Hepatocyte (in vitro differentiated cells): ENCODE measurements around the gene TLCD1. TPM values are rescaled to one million over a fixed set of nuclear protein-coding genes. Genes with fewer than 3 reads are reported as not detected.

Experiments used
- DNase-seq: peaks from one replicate; pipeline ENCODE4 v3.0.0-alpha.2; 2016; ENCODE audit warnings: low spot score
- H2AFZ ChIP-seq: fragments of 200-600 bp; sonication (generic); 2 replicates; pipeline ENCODE4 v1.6.0; 2016; ENCODE audit warnings: antibody characterized with exemption, mild to moderate bottlenecking
- H3K27ac ChIP-seq: fragments of 200-600 bp; sonication (generic); 2 replicates; pipeline ENCODE4 v1.5.1; 2016; ENCODE audit warnings: mild to moderate bottlenecking
- H3K27me3 ChIP-seq: fragments of 200-600 bp; sonication (generic); 2 replicates; pipeline ENCODE4 v1.6.1; 2016
- H3K36me3 ChIP-seq: fragments of 200-600 bp; sonication (generic); replicated peaks from 2 replicates; pipeline ENCODE4 v1.5.1; 2016; ENCODE audit warnings: low read depth; ENCODE audit not compliant: insufficient read depth
- H3K4me1 ChIP-seq: fragments of 200-600 bp; sonication (generic); 2 replicates; pipeline ENCODE4 v1.5.1; 2016; ENCODE audit warnings: mild to moderate bottlenecking, moderate library complexity; ENCODE audit not compliant: insufficient read depth
- H3K4me2 ChIP-seq: fragments of 200-600 bp; sonication (generic); 2 replicates; pipeline ENCODE4 v1.6.0; 2016
- H3K4me3 ChIP-seq: fragments of 200-600 bp; sonication (generic); 2 replicates; pipeline ENCODE4 v1.5.1; 2016; ENCODE audit warnings: mild to moderate bottlenecking
- H3K79me2 ChIP-seq: fragments of 200-600 bp; sonication (generic); 2 replicates; pipeline ENCODE4 v1.6.0; 2017; ENCODE audit warnings: mild to moderate bottlenecking
- H3K9me2 ChIP-seq: fragments of 200-600 bp; sonication (generic); replicated peaks from 2 replicates; pipeline ENCODE4 v1.6.0; 2017; ENCODE audit warnings: mild to moderate bottlenecking; ENCODE audit not compliant: insufficient read depth
- H3K9me3 ChIP-seq: fragments of 200-600 bp; sonication (generic); 2 replicates; pipeline ENCODE4 v1.5.1; 2016; ENCODE audit warnings: low read depth, mild to moderate bottlenecking
- H4K20me1 ChIP-seq: fragments of 200-600 bp; sonication (generic); 2 replicates; pipeline ENCODE4 v1.6.0; 2016; ENCODE audit warnings: mild to moderate bottlenecking; ENCODE audit not compliant: insufficient read depth, poor library complexity, severe bottlenecking
- EZH2 ChIP-seq: fragments of 200-600 bp; sonication (generic); IDR thresholded peaks from 2 replicates; pipeline ENCODE4 v1.6.1; 2016; ENCODE audit warnings: antibody characterized with exemption, mild to moderate bottlenecking, borderline replicate concordance
- EZH2phosphoT487 ChIP-seq: fragments of 200-600 bp; sonication (generic); IDR thresholded peaks from one replicate; pipeline ENCODE4 v1.6.1; 2018; ENCODE audit warnings: antibody characterized with exemption, mild to moderate bottlenecking, low read depth, moderate library complexity; ENCODE audit not compliant: unreplicated experiment, severe bottlenecking
- WGBS: methylation state at CpG from one replicate; pipeline ENCODE4 v1.1.6; 2016; ENCODE audit warnings: low lambda C conversion rate; ENCODE audit errors: missing lambda C conversion rate; 5-methylcytosine and 5-hydroxymethylcytosine counted together
- polyA plus RNA-seq: library from polyadenylated mRNA; unstranded; fragments of >200 nt; fragmentation: Nextera tagmentation; extraction: Ambion mirVana; gene quantifications from 2 replicates; pipeline ENCODE4 v1.2.1, GENCODE V29; 2016
- total RNA-seq: library from RNA; depleted of rRNA; stranded (reverse); fragments of >200 nt; gene quantifications from 2 replicates; pipeline ENCODE4 v1.2.3, GENCODE V29; 2014
- TF ChIP-seq, protein P1 (sequence below): fragments of 200-600 bp; sonication (generic); IDR thresholded peaks from 2 replicates; pipeline ENCODE4 v1.5.1; 2016; ENCODE audit warnings: antibody characterized with exemption, mild to moderate bottlenecking; ENCODE audit not compliant: poor library complexity

Gene TLCD1
- total and polyA plus RNA-seq, 2 experiments from 2014 or later: 12.5 to 23.4 TPM

DNA sequence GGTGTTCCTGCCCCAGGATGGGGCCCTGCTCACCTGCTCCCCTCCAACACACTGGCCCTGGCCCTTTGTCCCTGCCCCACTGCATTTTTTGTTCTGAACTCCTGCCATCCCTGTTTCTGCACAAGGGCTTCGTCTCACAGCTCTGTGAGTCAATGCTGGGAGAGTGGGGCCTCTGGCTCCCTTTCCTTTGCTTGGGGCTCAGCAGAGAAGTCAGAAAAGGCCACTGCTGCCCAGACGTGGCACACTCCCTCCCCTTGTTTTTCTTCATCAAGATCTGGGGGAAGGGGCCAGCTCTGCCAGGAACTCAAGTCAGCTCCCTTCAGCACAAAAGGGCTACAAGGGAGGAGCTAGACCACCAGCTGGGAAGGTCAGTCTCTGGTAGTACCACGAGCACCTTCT, 23.3 kb downstream of the TLCD1 start:
- 80% methylated on average over 3 of the region's 3 CpGs for WGBS
- H2AFZ ChIP-seq: no peak overlapping the region
- no peak overlapping the region for H3K4me2 ChIP-seq
- no peak for TF ChIP-seq EZH2
- no peak for TF ChIP-seq EZH2phosphoT487
- TF ChIP-seq, protein P1, sequence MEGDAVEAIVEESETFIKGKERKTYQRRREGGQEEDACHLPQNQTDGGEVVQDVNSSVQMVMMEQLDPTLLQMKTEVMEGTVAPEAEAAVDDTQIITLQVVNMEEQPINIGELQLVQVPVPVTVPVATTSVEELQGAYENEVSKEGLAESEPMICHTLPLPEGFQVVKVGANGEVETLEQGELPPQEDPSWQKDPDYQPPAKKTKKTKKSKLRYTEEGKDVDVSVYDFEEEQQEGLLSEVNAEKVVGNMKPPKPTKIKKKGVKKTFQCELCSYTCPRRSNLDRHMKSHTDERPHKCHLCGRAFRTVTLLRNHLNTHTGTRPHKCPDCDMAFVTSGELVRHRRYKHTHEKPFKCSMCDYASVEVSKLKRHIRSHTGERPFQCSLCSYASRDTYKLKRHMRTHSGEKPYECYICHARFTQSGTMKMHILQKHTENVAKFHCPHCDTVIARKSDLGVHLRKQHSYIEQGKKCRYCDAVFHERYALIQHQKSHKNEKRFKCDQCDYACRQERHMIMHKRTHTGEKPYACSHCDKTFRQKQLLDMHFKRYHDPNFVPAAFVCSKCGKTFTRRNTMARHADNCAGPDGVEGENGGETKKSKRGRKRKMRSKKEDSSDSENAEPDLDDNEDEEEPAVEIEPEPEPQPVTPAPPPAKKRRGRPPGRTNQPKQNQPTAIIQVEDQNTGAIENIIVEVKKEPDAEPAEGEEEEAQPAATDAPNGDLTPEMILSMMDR: no peak
- DNase-seq: no peak
- no peaks in the 10 kb centered on the region for H3K9me3 ChIP-seq
- H4K20me1 ChIP-seq: no peaks in the 10 kb centered on the region
- H3K4me1 ChIP-seq: peaks cover 19% of the 10 kb centered on the region
- no peaks in the 10 kb centered on the region for H3K9me2 ChIP-seq
- H3K79me2 ChIP-seq: no peaks in the 10 kb centered on the region
- no peak overlapping the region for H3K4me3 ChIP-seq
- H3K27ac ChIP-seq: no peak overlapping the region
- no peaks in the 10 kb centered on the region for H3K36me3 ChIP-seq
- H3K27me3 ChIP-seq: no peaks in the 10 kb centered on the region

DNA sequence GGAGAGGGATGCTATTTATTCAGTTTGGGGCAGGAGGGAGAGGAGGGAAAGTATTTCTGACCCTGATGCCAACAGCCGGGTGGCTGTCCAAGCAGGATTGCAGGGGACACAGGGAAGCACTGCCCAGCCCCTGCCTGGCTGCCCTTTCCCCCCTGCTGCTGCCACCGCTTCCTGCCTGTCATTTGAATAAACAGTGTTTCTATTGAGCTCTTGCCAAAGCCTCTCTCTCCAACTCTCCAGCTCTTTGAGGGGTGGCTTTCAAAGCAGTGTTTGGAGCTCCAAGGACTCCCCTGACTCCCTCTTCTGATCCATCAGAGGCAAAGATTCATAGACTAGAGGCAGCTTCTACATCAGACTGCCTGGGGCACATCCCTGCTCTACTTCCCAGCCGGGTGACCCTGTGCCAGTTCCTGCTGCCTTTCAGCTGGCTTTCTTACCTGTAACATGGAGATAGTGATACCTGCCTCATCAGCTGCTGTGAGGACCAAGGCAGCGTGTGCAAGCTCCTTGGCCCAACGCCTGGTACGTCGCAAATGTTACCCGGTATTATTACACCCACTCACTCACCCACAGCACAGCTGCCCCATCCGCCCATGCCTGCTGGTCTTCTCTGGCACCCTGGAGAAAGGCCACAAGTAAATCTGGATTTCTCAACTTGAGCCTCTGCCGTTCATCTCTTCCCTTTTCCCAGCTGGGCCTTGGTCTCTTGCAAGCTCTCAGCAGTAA, 23.8 kb downstream of the TLCD1 start:
- H3K27ac ChIP-seq: no peak overlapping the region
- no peak for DNase-seq
- H3K4me2 ChIP-seq: no peak overlapping the region
- H3K4me1 ChIP-seq: peaks cover 24% of the 10 kb centered on the region
- TF ChIP-seq, protein P1: no peak
- TF ChIP-seq EZH2phosphoT487 (no peak), EZH2 (no peak)
- no peak overlapping the region for H2AFZ ChIP-seq
- no peaks in the 10 kb centered on the region for H3K79me2 ChIP-seq
- H3K4me3 ChIP-seq: no peak overlapping the region
- no peaks in the 10 kb centered on the region for H3K9me2 ChIP-seq
- H3K27me3 ChIP-seq: no peaks in the 10 kb centered on the region
- no peaks in the 10 kb centered on the region for H3K36me3 ChIP-seq
- WGBS: 93% methylated on average over 10 of the region's 10 CpGs
- H3K9me3 ChIP-seq: no peaks in the 10 kb centered on the region
- H4K20me1 ChIP-seq: no peaks in the 10 kb centered on the region

DNA sequence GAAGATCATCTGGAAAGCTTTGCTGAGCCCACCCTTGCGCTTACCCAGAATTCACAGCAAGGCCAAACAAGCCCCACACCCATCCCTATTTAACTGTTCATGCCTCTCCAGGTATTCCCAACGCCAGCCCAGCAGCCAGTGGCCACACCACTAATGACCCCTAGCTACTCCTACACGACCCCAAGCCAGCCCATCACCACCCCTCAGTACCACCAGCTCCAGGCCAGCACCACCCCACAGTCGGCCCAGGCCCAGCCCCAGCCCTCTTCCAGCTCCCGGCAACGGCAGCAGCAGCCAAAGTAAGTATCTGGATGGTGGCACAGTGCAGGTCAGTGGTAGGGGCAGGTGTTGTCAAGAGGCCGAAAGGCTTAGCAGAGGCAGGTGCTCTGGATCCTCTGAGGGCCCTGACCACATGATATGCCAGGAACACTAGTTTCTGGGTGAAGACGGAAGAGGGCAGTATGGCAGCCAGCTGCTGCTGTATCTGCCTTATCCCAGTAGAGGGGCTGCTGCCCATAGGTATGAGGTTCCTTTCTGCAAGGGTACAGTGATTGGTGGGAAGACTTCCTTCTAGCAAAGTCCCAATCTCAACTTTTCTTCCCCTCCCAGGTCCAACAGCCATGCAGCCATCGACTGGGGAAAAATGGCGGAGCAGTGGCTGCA, 25.1 kb downstream of the TLCD1 start:
- no peaks in the 10 kb centered on the region for H3K9me3 ChIP-seq
- H3K9me2 ChIP-seq: no peaks in the 10 kb centered on the region
- H3K4me3 ChIP-seq: no peak overlapping the region
- no peak for DNase-seq
- H4K20me1 ChIP-seq: no peaks in the 10 kb centered on the region
- no peaks in the 10 kb centered on the region for H3K27me3 ChIP-seq
- no peak overlapping the region for H3K27ac ChIP-seq
- TF ChIP-seq EZH2 (no peak), EZH2phosphoT487 (no peak)
- TF ChIP-seq, protein P1: no peak
- WGBS: 89% methylated on average over 10 of the region's 10 CpGs
- H3K4me1 ChIP-seq: peaks cover 28% of the 10 kb centered on the region
- no peak overlapping the region for H2AFZ ChIP-seq
- no peaks in the 10 kb centered on the region for H3K79me2 ChIP-seq
- H3K4me2 ChIP-seq: no peak overlapping the region
- H3K36me3 ChIP-seq: no peaks in the 10 kb centered on the region
